ENCODE data around the gene LRRN4.
"Not testable (repeated sequence)": the region's sequence is repeated elsewhere in the genome, so short reads cannot be mapped to it uniquely, and the experiment has no call there.

Gene LRRN4

GRCh38 chr20:6061544-6061943 lies 7.7 kb upstream of the LRRN4 start:
- Histone ChIP-seq H3K36me3 (ENCODE audit: control insufficient read depth in 5 of 5, insufficient read depth in 5 of 5, low read length in 5 of 5) (no peaks in the 10 kb centered on the region), H3K4me3 (ENCODE audit: low read depth in 1 of 5, low read length in 5 of 5) (no peak overlapping the region), H3K9ac (ENCODE audit: low read length in 5 of 5) (no peak overlapping the region), H3K9me3 (ENCODE audit: control insufficient read depth in 5 of 5, low read length in 5 of 5) (no peaks in the 10 kb centered on the region), H3K27me3 (ENCODE audit: control insufficient read depth in 5 of 5, insufficient read depth in 4 of 5, low read length in 5 of 5) (peaks cover 7 to 13% (median 9%) of the 10 kb centered on the region in 5 donors), H3K27ac (ENCODE audit: low read depth, low read length) (no peak overlapping the region), H3K4me1 (ENCODE audit: control insufficient read depth in 5 of 5, insufficient read depth in 5 of 5, low read length in 5 of 5) (no peaks in the 10 kb centered on the region)

- H3K4me1 ChIP-seq (ENCODE audit: control insufficient read depth in 5 of 5, insufficient read depth in 5 of 5, low read length in 5 of 5) = no peaks in the 10 kb centered on the region
- H3K27ac ChIP-seq (ENCODE audit: low read depth, low read length) = no peak overlapping the region
- no peak overlapping the region for H3K9ac ChIP-seq (ENCODE audit: low read length in 5 of 5)
- H3K4me3 ChIP-seq (ENCODE audit: low read depth in 1 of 5, low read length in 5 of 5) = no peak overlapping the region
- H3K9me3 ChIP-seq (ENCODE audit: control insufficient read depth in 5 of 5, low read length in 5 of 5) = no peaks in the 10 kb centered on the region
- H3K36me3 ChIP-seq (ENCODE audit: control insufficient read depth in 5 of 5, insufficient read depth in 5 of 5, low read length in 5 of 5) = no peaks in the 10 kb centered on the region
- peaks cover 7 to 20% (median 13%) of the 10 kb centered on the region in 5 donors for H3K27me3 ChIP-seq (ENCODE audit: control insufficient read depth in 5 of 5, insufficient read depth in 4 of 5, low read length in 5 of 5)
These were observed 6.4 kb upstream of the LRRN4 start for GRCh38 chr20:6060213-6060612.

GRCh38 chr20:6058684-6059295 lies 4.9 kb upstream of the LRRN4 start:
- no peak overlapping the region for H3K27ac ChIP-seq (ENCODE audit: low read depth, low read length)
- no peaks in the 10 kb centered on the region for H3K9me3 ChIP-seq (ENCODE audit: control insufficient read depth in 5 of 5, low read length in 5 of 5)
- no peaks in the 10 kb centered on the region for H3K36me3 ChIP-seq (ENCODE audit: control insufficient read depth in 5 of 5, insufficient read depth in 5 of 5, low read length in 5 of 5)
- peaks cover 7 to 22% (median 13%) of the 10 kb centered on the region in 5 donors for H3K27me3 ChIP-seq (ENCODE audit: control insufficient read depth in 5 of 5, insufficient read depth in 4 of 5, low read length in 5 of 5)
- no peak overlapping the region for H3K9ac ChIP-seq (ENCODE audit: low read length in 5 of 5)
- H3K4me3 ChIP-seq (ENCODE audit: low read depth in 1 of 5, low read length in 5 of 5) = no peak overlapping the region
- no peaks in the 10 kb centered on the region for H3K4me1 ChIP-seq (ENCODE audit: control insufficient read depth in 5 of 5, insufficient read depth in 5 of 5, low read length in 5 of 5)

GRCh38 chr20:6057691-6058090 lies 3.8 kb upstream of the LRRN4 start:
- Histone ChIP-seq H3K9me3 (ENCODE audit: control insufficient read depth in 5 of 5, low read length in 5 of 5) (no peaks in the 10 kb centered on the region), H3K9ac (ENCODE audit: low read length in 5 of 5) (no peak overlapping the region), H3K4me1 (ENCODE audit: control insufficient read depth in 5 of 5, insufficient read depth in 5 of 5, low read length in 5 of 5) (peaks cover 0 to 9% (median 7%) of the 10 kb centered on the region in 5 donors), H3K4me3 (ENCODE audit: low read depth in 1 of 5, low read length in 5 of 5) (no peak overlapping the region), H3K27ac (ENCODE audit: low read depth, low read length) (no peak overlapping the region), H3K27me3 (ENCODE audit: control insufficient read depth in 5 of 5, insufficient read depth in 4 of 5, low read length in 5 of 5) (peaks cover 10 to 33% (median 20%) of the 10 kb centered on the region in 5 donors), H3K36me3 (ENCODE audit: control insufficient read depth in 5 of 5, insufficient read depth in 5 of 5, low read length in 5 of 5) (no peaks in the 10 kb centered on the region)

GRCh38 chr20:6057139-6057538 lies 3.3 kb upstream of the LRRN4 start:
- no peak overlapping the region for H3K4me3 ChIP-seq (ENCODE audit: low read depth in 1 of 5, low read length in 5 of 5)
- H3K27ac ChIP-seq (ENCODE audit: low read depth, low read length) = no peak overlapping the region
- H3K36me3 ChIP-seq (ENCODE audit: control insufficient read depth in 5 of 5, insufficient read depth in 5 of 5, low read length in 5 of 5) = no peaks in the 10 kb centered on the region
- H3K27me3 ChIP-seq (ENCODE audit: control insufficient read depth in 5 of 5, insufficient read depth in 4 of 5, low read length in 5 of 5) = peaks cover 15 to 39% (median 25%) of the 10 kb centered on the region in 5 donors
- peaks cover 0 to 14% (median 12%) of the 10 kb centered on the region in 5 donors for H3K4me1 ChIP-seq (ENCODE audit: control insufficient read depth in 5 of 5, insufficient read depth in 5 of 5, low read length in 5 of 5)
- H3K9ac ChIP-seq (ENCODE audit: low read length in 5 of 5) = no peak overlapping the region
- no peaks in the 10 kb centered on the region for H3K9me3 ChIP-seq (ENCODE audit: control insufficient read depth in 5 of 5, low read length in 5 of 5)

GRCh38 chr20:6055981-6056569 lies 2.2 kb upstream of the LRRN4 start:
- no peaks in the 10 kb centered on the region for H3K36me3 ChIP-seq (ENCODE audit: control insufficient read depth in 5 of 5, insufficient read depth in 5 of 5, low read length in 5 of 5)
- no peak overlapping the region for H3K9ac ChIP-seq (ENCODE audit: low read length in 5 of 5)
- no peaks in the 10 kb centered on the region for H3K9me3 ChIP-seq (ENCODE audit: control insufficient read depth in 5 of 5, low read length in 5 of 5)
- no peak overlapping the region for H3K4me3 ChIP-seq (ENCODE audit: low read depth in 1 of 5, low read length in 5 of 5)
- no peak overlapping the region for H3K27ac ChIP-seq (ENCODE audit: low read depth, low read length)
- H3K4me1 ChIP-seq (ENCODE audit: control insufficient read depth in 5 of 5, insufficient read depth in 5 of 5, low read length in 5 of 5) = peaks cover 0 to 21% (median 17%) of the 10 kb centered on the region in 5 donors
- peaks cover 15 to 46% (median 36%) of the 10 kb centered on the region in 5 donors for H3K27me3 ChIP-seq (ENCODE audit: control insufficient read depth in 5 of 5, insufficient read depth in 4 of 5, low read length in 5 of 5)

GRCh38 chr20:6055161-6055783 lies 1.4 kb upstream of the LRRN4 start:
- H3K4me1 ChIP-seq (ENCODE audit: control insufficient read depth in 5 of 5, insufficient read depth in 5 of 5, low read length in 5 of 5) = peaks cover 0 to 21% (median 17%) of the 10 kb centered on the region in 5 donors

GRCh38 chr20:6054689-6055051 lies 810 bp upstream of the LRRN4 start:
- H3K4me3 ChIP-seq (ENCODE audit: low read depth in 1 of 5, low read length in 5 of 5); H3K36me3 ChIP-seq (ENCODE audit: control insufficient read depth in 5 of 5, insufficient read depth in 5 of 5, low read length in 5 of 5); H3K9ac ChIP-seq (ENCODE audit: low read length in 5 of 5); H3K27ac ChIP-seq (ENCODE audit: low read depth, low read length); H3K9me3 ChIP-seq (ENCODE audit: control insufficient read depth in 5 of 5, low read length in 5 of 5): not testable (repeated sequence)
- H3K4me1 ChIP-seq (ENCODE audit: control insufficient read depth in 5 of 5, insufficient read depth in 5 of 5, low read length in 5 of 5) = peaks cover 0 to 21% (median 17%) of the 10 kb centered on the region in 5 donors
- peaks cover 15 to 48% (median 38%) of the 10 kb centered on the region in 5 donors for H3K27me3 ChIP-seq (ENCODE audit: control insufficient read depth in 5 of 5, insufficient read depth in 4 of 5, low read length in 5 of 5)

More at GRCh38 chr20:6055161-6055783, 1.4 kb upstream of the LRRN4 start:
- no peak overlapping the region for H3K4me3 ChIP-seq (ENCODE audit: low read depth in 1 of 5, low read length in 5 of 5)
- no peak overlapping the region for H3K9ac ChIP-seq (ENCODE audit: low read length in 5 of 5)
- no peaks in the 10 kb centered on the region for H3K9me3 ChIP-seq (ENCODE audit: control insufficient read depth in 5 of 5, low read length in 5 of 5)
- H3K27ac ChIP-seq (ENCODE audit: low read depth, low read length) = no peak overlapping the region
- peaks cover 15 to 51% (median 39%) of the 10 kb centered on the region in 5 donors for H3K27me3 ChIP-seq (ENCODE audit: control insufficient read depth in 5 of 5, insufficient read depth in 4 of 5, low read length in 5 of 5)
- H3K36me3 ChIP-seq (ENCODE audit: control insufficient read depth in 5 of 5, insufficient read depth in 5 of 5, low read length in 5 of 5) = no peaks in the 10 kb centered on the region

- Histone ChIP-seq H3K9me3 (ENCODE audit: control insufficient read depth in 5 of 5, low read length in 5 of 5) (no peaks in the 10 kb centered on the region), H3K9ac (ENCODE audit: low read length in 5 of 5) (no peak overlapping the region)
These were observed 640 bp downstream of the LRRN4 start for GRCh38 chr20:6053064-6053775.

GRCh38 chr20:6051505-6051904 lies 2.4 kb downstream of the LRRN4 start:
- H3K27ac ChIP-seq (ENCODE audit: low read depth, low read length) = no peak overlapping the region
- H3K4me1 ChIP-seq (ENCODE audit: control insufficient read depth in 5 of 5, insufficient read depth in 5 of 5, low read length in 5 of 5) = peaks cover 0 to 21% (median 17%) of the 10 kb centered on the region in 5 donors
- H3K36me3 ChIP-seq (ENCODE audit: control insufficient read depth in 5 of 5, insufficient read depth in 5 of 5, low read length in 5 of 5) = no peaks in the 10 kb centered on the region
- H3K9ac ChIP-seq (ENCODE audit: low read length in 5 of 5) = no peak overlapping the region
- no peaks in the 10 kb centered on the region for H3K9me3 ChIP-seq (ENCODE audit: control insufficient read depth in 5 of 5, low read length in 5 of 5)
- peaks cover 8 to 39% (median 30%) of the 10 kb centered on the region in 5 donors for H3K27me3 ChIP-seq (ENCODE audit: control insufficient read depth in 5 of 5, insufficient read depth in 4 of 5, low read length in 5 of 5)
- peak overlapping the region in 1 of 5 donors; percentile 52 for H3K4me3 ChIP-seq (ENCODE audit: low read depth in 1 of 5, low read length in 5 of 5)

More at GRCh38 chr20:6053064-6053775, 640 bp downstream of the LRRN4 start:
- Histone ChIP-seq H3K27ac (ENCODE audit: low read depth, low read length) (no peak overlapping the region), H3K4me3 (ENCODE audit: low read depth in 1 of 5, low read length in 5 of 5) (no peak overlapping the region), H3K4me1 (ENCODE audit: control insufficient read depth in 5 of 5, insufficient read depth in 5 of 5, low read length in 5 of 5) (peaks cover 0 to 21% (median 17%) of the 10 kb centered on the region in 5 donors), H3K36me3 (ENCODE audit: control insufficient read depth in 5 of 5, insufficient read depth in 5 of 5, low read length in 5 of 5) (no peaks in the 10 kb centered on the region), H3K27me3 (ENCODE audit: control insufficient read depth in 5 of 5, insufficient read depth in 4 of 5, low read length in 5 of 5) (peaks cover 8 to 42% (median 35%) of the 10 kb centered on the region in 5 donors)

Measured in subcutaneous abdominal adipose tissue (tissue), 5 donors.